Kidney epithelial cell (primary cell): Measurements from ENCODE around the gene LRBA. TPM values are rescaled to one million over a fixed set of nuclear protein-coding genes. Genes with fewer than 3 reads are reported as not detected.
"Not testable (repeated sequence)": the region's sequence is repeated elsewhere in the genome, so short reads cannot be mapped to it uniquely, and the experiment has no call there.

ENCODE experiments used
- DNase-seq: peaks from one replicate; pipeline ENCODE4 v3.0.0-alpha.2; 2010; ENCODE audit warnings: low read depth
- H3K27me3 ChIP-seq: 2 replicates; pipeline ENCODE4 v1.6.0; 2011; ENCODE audit warnings: low read length; ENCODE audit not compliant: control insufficient read depth, insufficient read depth
- H3K36me3 ChIP-seq: 2 replicates; pipeline ENCODE4 v1.5.1; 2011; ENCODE audit warnings: low read length; ENCODE audit not compliant: control insufficient read depth, insufficient read depth
- H3K4me3 ChIP-seq: 2 replicates; pipeline ENCODE4 v1.5.1; 2011; ENCODE audit warnings: low read depth, mild to moderate bottlenecking, control low read depth, low read length
- total RNA-seq: library from RNA; depleted of rRNA; stranded (reverse); fragments of >200 nt; gene quantifications from 2 replicates; pipeline ENCODE4 v1.2.3, GENCODE V29; 2015
- TF ChIP-seq, protein P1 (sequence below): IDR thresholded peaks from 2 replicates; pipeline ENCODE4 v1.5.1; 2011; ENCODE audit warnings: mild to moderate bottlenecking, moderate library complexity, low read length, control low read depth, inconsistent platforms; ENCODE audit not compliant: insufficient read depth, poor library complexity, severe bottlenecking

The LRBA gene
- total RNA-seq, 1 donor from 2014 or later: 85.2 TPM

DNA sequence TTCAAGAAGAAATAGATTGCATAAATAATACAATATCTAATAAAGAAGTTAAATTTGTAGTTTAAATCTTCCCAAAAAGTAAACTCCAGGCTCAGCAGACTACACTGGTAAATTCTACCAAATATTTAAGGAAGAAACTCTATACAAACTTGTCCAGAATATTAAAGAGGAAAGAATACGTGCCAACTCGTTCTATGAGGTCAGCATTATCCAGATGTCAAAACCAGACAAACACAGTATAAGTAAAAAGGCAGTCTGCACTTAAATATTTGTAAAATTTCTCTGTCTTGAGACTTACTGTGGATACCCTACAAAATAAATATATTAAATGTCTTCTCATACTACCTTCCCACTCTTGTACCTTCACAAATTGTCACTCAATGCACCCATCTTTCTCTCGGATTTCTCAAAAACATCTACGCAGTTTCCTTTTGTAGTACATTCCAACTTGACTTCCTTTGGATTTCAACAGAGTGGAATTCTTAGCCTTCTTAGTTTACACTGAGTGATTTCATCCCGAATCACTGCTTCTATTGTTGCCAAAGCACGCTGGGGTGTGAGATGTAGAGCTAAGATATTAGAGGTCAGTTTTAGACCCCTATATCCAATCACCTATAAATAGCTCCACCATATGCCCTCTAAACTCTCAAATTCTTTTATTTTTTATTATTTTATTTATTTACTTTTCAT is 504.8 kb downstream of the LRBA start:
- no peak for DNase-seq
- H3K36me3 ChIP-seq: no peaks in the 10 kb centered on the region
- no peaks in the 10 kb centered on the region for H3K27me3 ChIP-seq
- H3K4me3 ChIP-seq: no peak overlapping the region
- TF ChIP-seq, protein P1, sequence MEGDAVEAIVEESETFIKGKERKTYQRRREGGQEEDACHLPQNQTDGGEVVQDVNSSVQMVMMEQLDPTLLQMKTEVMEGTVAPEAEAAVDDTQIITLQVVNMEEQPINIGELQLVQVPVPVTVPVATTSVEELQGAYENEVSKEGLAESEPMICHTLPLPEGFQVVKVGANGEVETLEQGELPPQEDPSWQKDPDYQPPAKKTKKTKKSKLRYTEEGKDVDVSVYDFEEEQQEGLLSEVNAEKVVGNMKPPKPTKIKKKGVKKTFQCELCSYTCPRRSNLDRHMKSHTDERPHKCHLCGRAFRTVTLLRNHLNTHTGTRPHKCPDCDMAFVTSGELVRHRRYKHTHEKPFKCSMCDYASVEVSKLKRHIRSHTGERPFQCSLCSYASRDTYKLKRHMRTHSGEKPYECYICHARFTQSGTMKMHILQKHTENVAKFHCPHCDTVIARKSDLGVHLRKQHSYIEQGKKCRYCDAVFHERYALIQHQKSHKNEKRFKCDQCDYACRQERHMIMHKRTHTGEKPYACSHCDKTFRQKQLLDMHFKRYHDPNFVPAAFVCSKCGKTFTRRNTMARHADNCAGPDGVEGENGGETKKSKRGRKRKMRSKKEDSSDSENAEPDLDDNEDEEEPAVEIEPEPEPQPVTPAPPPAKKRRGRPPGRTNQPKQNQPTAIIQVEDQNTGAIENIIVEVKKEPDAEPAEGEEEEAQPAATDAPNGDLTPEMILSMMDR: no peak

DNA sequence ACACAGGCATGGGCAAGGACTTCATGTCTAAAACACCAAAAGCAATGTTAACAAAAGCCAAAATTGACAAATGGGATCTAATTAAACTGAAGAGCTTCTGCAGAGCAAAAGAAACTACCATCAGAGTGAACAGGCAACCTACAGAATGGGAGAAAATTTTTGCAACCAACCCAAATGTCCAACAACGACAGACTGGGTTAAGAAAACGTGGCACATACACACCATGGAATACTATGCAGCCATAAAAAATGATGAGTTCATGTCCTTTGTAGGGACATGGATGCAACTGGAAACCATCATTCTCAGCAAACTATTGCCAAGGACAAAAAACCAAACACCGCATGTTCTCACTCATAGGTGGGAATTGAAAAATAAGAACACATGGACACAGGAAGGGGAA is 507.4 kb downstream of the LRBA start:
- H3K27me3 ChIP-seq, H3K36me3 ChIP-seq, DNase-seq, H3K4me3 ChIP-seq: not testable (repeated sequence)

DNA sequence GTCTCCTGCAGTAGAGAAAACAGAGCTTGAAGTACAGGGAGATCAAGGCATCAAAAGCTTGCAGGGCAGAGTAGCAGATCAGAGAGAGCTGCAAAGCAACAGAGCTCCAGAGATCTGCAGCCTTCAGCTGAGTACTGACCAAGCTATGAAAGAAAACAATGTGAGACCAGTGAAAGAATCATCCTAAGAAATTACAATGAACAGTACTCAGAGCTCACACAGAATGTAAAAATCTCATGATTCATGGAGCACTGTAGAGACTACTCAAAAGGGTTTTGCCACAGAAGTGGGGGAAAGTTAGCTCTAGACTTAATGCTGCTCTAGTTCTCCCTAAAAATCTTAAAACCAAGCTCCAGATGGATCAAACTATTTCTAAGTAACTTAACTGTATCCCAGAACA is 513.1 kb downstream of the LRBA start:
- Histone ChIP-seq H3K4me3 (no peak overlapping the region), H3K27me3 (no peaks in the 10 kb centered on the region), H3K36me3 (no peaks in the 10 kb centered on the region)
- TF ChIP-seq, protein P1: no peak
- no peak for DNase-seq

DNA sequence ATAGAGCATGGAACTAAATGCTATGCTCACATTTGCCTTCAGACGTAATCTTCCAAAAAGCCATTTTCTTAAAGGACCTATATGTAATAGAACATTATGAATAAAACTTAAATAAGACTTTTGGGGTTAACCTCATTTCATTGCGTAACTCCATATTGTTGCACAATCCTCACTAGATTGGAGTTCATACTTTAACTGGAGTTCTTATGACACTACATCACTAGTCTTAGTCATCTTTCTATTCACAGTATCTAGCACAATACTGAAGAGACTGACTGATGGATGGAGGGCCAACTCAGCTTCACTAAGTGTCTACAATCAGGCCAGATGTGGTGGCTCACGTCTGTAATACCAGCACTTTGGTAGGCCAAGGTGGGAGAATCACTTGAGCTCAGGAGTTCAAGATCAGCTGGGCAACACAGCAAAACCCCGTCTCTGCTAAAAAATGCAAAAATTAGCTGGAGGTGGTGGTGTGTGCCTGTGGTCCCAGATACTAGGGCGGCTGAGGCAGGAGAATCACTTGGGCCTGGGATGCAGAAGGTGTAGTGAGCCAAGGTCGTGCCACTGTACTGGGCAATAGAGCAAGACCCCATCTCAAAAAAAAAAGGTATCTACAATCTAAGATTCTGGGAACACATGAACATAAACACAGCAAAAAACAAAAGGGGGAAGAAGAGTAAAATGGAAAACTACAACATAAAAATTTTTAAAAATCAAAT is 513.9 kb downstream of the LRBA start:
- DNase-seq: no peak
- no peaks in the 10 kb centered on the region for H3K27me3 ChIP-seq
- TF ChIP-seq, protein P1: no peak
- no peak overlapping the region for H3K4me3 ChIP-seq
- no peaks in the 10 kb centered on the region for H3K36me3 ChIP-seq

DNA sequence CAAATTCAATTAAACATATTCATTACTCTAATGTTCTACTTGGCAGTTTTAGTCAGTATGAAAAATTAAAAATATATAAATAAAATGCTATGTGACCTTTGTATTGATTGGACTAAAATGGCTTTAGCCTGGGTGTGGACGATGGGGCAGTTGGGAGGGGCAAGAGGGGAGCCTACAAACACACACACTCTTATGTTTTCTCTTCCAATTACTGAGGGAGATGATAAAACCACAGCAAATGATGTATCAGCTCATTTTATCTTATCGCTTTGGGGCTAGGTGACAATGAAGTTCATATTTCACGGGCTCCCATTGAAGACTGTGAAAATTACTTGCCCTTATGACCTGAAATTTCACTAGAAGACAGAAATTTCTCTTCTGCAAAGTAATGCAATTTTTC is 517.5 kb downstream of the LRBA start:
- H3K4me3 ChIP-seq: no peak overlapping the region
- TF ChIP-seq, protein P1: no peak
- no peaks in the 10 kb centered on the region for H3K36me3 ChIP-seq
- DNase-seq: no peak
- H3K27me3 ChIP-seq: no peaks in the 10 kb centered on the region

DNA sequence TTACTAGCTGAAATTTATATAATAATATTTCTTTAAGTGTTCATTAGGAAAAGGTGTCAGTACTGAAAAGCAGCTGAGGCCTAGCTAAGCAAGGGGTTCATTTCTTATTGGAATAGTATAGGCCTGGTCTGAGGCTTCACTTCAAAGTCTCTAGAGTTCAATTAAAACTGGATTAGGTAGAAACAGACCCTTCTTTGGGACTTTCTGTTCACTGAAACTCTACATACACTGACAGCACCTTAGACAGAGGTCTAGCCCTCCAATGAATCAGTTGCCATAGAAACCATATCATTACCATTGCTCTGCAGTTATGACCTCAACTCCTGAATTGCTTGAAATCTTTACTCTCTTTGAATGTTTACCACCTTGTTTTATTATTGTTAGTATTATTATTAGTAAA is 519.5 kb downstream of the LRBA start:
- DNase-seq: no peak
- Histone ChIP-seq H3K4me3 (no peak overlapping the region), H3K27me3 (no peaks in the 10 kb centered on the region), H3K36me3 (no peaks in the 10 kb centered on the region)
- TF ChIP-seq, protein P1: no peak
